ENCODE data around the gene PPRC1. TPM values are rescaled to one million over a fixed set of nuclear protein-coding genes. Genes with fewer than 3 reads are reported as not detected.
A peak's percentile ranks its signal among the peaks of the same experiment; 100 is the strongest.

PPRC1 gene
- total and polyA plus RNA-seq, 2 experiments from 2014 or later: 43.2 to 67.5 TPM

GRCh38 chr10:102134416-102134815 lies 1.6 kb downstream of the PPRC1 start (continued):
- no peak for TF ChIP-seq ZNF462 (CRISPR knock-in tag; IDR thresholded peaks at IDR 0.05)
- TF ChIP-seq NANOG (IDR thresholded peaks at IDR 0.05; ENCODE audit: borderline replicate concordance): no peak
- TF ChIP-seq POLR2AphosphoS5 (IDR thresholded peaks at IDR 0.05; ENCODE audit: low read depth): no peak

DNA sequence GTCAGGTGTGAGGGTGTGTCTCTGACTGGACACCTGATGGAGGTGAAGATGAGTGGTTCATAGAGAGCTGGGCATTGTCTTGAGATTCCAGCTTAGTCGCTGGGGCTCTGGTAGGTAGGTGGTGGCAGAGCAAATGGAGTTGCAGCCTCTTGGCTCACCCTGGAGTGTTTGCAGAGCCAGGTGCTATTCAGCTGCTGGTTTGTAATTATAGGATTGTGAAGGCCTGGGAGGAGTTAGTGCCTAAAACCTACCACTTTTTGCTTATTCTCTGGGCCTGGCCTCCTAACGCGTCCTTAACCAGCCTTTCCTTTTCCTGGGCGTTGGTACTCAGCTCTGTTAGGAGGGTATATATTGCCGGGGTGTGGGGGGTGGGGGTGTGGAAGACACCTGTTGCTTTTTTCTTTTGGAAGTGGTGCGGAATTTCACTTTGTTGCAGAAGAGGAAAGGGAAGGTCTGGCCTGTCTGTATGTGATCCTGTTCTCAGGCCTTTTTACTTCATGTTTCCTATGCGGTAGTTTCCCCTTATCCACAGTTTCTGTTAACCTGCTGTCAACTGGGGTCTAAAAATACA lies 3.2 kb downstream of the PPRC1 start:
- no peak for DNase-seq (ENCODE audit: low spot score)
- no peak for ATAC-seq
- H3K9me3 Mint-ChIP-seq: no peaks in the 10 kb centered on the region
- H3K79me2 ChIP-seq (replicated peaks; ENCODE audit: insufficient read depth): peaks cover 82% of the 10 kb centered on the region
- H4K20me1 ChIP-seq (replicated peaks; ENCODE audit: insufficient read depth): peaks cover 67% of the 10 kb centered on the region
- peaks cover 21% of the 10 kb centered on the region for H3K27me3 Mint-ChIP-seq (ENCODE audit: insufficient read depth, low read depth, poor library complexity)
- peak overlapping the region; percentile 43 for H3K4me2 ChIP-seq
- H3K4me1 ChIP-seq (ENCODE audit: insufficient read depth): peaks cover 24% of the 10 kb centered on the region
- peak overlapping the region; percentile 30; the same call in 1 of the 2 replicates for H3K4me3 ChIP-seq
- no peak overlapping the region for H3K27ac Mint-ChIP-seq
- 0 out of 2 replicates have a peak, but pooled peaks cover 7% of the 10 kb centered on the region for H3F3A ChIP-seq (replicated peaks; ENCODE audit: low read depth)
- 0 out of 2 replicates have a peak overlapping the region, but pooled peaks have one; percentile 26 for H3K27ac ChIP-seq (ENCODE audit: low read depth)
- H3K36me3 Mint-ChIP-seq (ENCODE audit: low read depth): peaks cover 56% of the 10 kb centered on the region
- peak overlapping the region; percentile 40 for H3K4me3 Mint-ChIP-seq
- H2AFZ ChIP-seq: no peak overlapping the region
- no peaks in the 10 kb centered on the region for H3K9me2 ChIP-seq (ENCODE audit: insufficient read depth)
- H3K4me1 Mint-ChIP-seq: peaks cover 23% of the 10 kb centered on the region
- H3K36me3 ChIP-seq (ENCODE audit: insufficient read depth): peaks cover 25% of the 10 kb centered on the region
- H3K27me3 ChIP-seq (ENCODE audit: insufficient read depth): no peaks in the 10 kb centered on the region
- no peak for TF ChIP-seq EZH2 (IDR thresholded peaks at IDR 0.05; ENCODE audit: low read depth, unreplicated experiment)
- TF ChIP-seq POLR2AphosphoS5 (IDR thresholded peaks at IDR 0.05; ENCODE audit: low read depth): no peak
- no peak for TF ChIP-seq CREB1 (CRISPR knock-in tag; IDR thresholded peaks at IDR 0.05; ENCODE audit: low read depth)
- no peak for TF ChIP-seq JUNB (IDR thresholded peaks at IDR 0.05; ENCODE audit: unreplicated experiment)
- TF ChIP-seq ZNF462 (CRISPR knock-in tag; IDR thresholded peaks at IDR 0.05): no peak
- TF ChIP-seq, protein P1, sequence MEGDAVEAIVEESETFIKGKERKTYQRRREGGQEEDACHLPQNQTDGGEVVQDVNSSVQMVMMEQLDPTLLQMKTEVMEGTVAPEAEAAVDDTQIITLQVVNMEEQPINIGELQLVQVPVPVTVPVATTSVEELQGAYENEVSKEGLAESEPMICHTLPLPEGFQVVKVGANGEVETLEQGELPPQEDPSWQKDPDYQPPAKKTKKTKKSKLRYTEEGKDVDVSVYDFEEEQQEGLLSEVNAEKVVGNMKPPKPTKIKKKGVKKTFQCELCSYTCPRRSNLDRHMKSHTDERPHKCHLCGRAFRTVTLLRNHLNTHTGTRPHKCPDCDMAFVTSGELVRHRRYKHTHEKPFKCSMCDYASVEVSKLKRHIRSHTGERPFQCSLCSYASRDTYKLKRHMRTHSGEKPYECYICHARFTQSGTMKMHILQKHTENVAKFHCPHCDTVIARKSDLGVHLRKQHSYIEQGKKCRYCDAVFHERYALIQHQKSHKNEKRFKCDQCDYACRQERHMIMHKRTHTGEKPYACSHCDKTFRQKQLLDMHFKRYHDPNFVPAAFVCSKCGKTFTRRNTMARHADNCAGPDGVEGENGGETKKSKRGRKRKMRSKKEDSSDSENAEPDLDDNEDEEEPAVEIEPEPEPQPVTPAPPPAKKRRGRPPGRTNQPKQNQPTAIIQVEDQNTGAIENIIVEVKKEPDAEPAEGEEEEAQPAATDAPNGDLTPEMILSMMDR (conservative IDR thresholded peaks at IDR 0.05; ENCODE audit: low read depth in 2 of 2): no peak
